Astrocyte of the hippocampus (primary cell): ENCODE results near the gene FIGN.

Source experiments
- DNase-seq: peaks from one replicate; pipeline ENCODE4 v3.0.0; 2011; ENCODE audit warnings: low read depth, low spot score

Gene FIGN

GRCh38 chr2:163570391-163570790, 165.4 kb downstream of the FIGN start:
- no peak for DNase-seq

GRCh38 chr2:163565192-163565591, 170.6 kb downstream of the FIGN start:
- no peak for DNase-seq

GRCh38 chr2:163564236-163564635, 171.6 kb downstream of the FIGN start:
- DNase-seq, result no peak

GRCh38 chr2:163563336-163563735, 172.5 kb downstream of the FIGN start:
- DNase-seq, result no peak

- peak; percentile 1 for DNase-seq
These were observed 177.4 kb downstream of the FIGN start for GRCh38 chr2:163558251-163559021.

- DNase-seq, result peak; percentile 37
These were observed 179.3 kb downstream of the FIGN start for GRCh38 chr2:163556511-163556910.

- peak; percentile 4 for DNase-seq
These were observed 180.9 kb downstream of the FIGN start for GRCh38 chr2:163554864-163555263.

GRCh38 chr2:163553601-163554000, 182.2 kb downstream of the FIGN start:
- no peak for DNase-seq

GRCh38 chr2:163552758-163553157, 183.1 kb downstream of the FIGN start:
- no peak for DNase-seq

- peak; percentile 26 for DNase-seq
These were observed 184.0 kb downstream of the FIGN start for GRCh38 chr2:163551616-163552373.

- DNase-seq, result no peak
These were observed 186.8 kb downstream of the FIGN start for GRCh38 chr2:163548970-163549369.
